Measurements from ENCODE around the gene CHAF1A. TPM values are rescaled to one million over a fixed set of nuclear protein-coding genes. Genes with fewer than 3 reads are reported as not detected.

The CHAF1A gene
- total RNA-seq, 3 donors from 2014 or later (not counting 1 experiment from before 2014, with no cell fraction given), result 34.4 to 40.8 (median 35.2) TPM

DNA sequence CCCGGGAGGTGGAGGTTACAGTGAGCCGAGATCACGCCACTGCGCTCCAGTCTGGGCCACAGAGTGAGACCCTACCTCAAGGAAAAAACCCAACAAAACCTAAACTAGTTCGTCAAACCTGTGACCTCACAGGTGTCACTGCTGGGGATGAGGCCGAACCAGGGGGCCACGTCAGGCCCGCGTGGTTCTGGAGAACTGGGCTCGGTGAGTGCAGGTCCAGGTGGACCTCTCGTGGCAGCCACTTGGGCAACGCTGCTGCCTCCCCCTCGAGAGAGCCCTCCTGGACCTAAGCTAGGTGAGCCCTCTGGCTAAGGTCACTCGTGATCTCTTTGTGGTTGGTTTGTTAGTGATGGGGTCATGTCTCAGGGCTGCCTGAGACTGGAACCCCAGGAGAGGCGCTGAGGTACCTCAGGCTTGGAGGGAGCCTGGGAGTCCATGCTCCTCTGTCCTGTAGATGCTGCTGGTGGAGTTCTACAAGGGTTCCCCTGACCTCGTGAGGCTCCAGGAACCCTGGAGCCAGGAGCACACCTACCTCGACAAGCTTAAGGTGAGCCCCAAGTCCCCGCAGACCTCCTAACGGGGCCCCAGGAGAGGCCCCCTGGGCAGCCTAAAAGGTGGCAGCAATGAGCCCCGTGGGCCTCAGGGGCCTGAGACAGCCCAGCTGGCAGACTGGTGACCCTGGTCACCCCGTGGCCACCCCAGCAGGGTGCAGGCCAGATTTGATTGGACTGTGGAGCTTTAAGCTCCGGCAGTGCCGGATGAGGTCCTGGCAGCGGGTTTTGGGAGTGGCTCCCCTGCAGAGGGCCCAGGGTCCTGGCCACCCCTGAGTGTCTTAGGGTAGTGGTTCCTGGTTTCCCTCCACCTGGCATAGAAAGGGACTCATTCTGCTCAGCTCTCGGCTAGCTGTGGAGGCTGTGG, 43.5 kb upstream of the CHAF1A start:
- Mint-ChIP-seq H3K36me3 (no peaks in the 10 kb centered on the region), H3K27me3 (ENCODE audit: low read depth in 2 of 2) (no peaks in the 10 kb centered on the region), H3K4me1 (no peaks in the 10 kb centered on the region), H3K9me3 (no peaks in the 10 kb centered on the region), H3K27ac (peak overlapping the region in 1 of 2 donors; percentile 20), H3K4me3 (no peak overlapping the region)
- WGBS (ENCODE audit: insufficient coverage), result 95% methylated on average over 25 of the region's 25 CpGs
- DNase-seq (no peak), ATAC-seq (no peak)
- H3K4me1 ChIP-seq (ENCODE audit: control insufficient read depth, insufficient read depth, low read length), result no peaks in the 10 kb centered on the region
- TF ChIP-seq CTCF (IDR thresholded peaks at IDR 0.05), result no peak
- H3K36me3 ChIP-seq (ENCODE audit: control insufficient read depth, insufficient read depth, low read length), result peaks cover 45% of the 10 kb centered on the region
- intact Hi-C loops (cut with micrococcal nuclease), result no loop called here
- H3K27me3 ChIP-seq (ENCODE audit: control insufficient read depth, insufficient read depth, low read length), result no peaks in the 10 kb centered on the region
- H3K27ac ChIP-seq (ENCODE audit: low read length), result no peak overlapping the region
- no peak overlapping the region for H3K4me3 ChIP-seq (ENCODE audit: low read length)
- H3K9me3 ChIP-seq (ENCODE audit: control insufficient read depth, insufficient read depth, low read length), result no peaks in the 10 kb centered on the region

DNA sequence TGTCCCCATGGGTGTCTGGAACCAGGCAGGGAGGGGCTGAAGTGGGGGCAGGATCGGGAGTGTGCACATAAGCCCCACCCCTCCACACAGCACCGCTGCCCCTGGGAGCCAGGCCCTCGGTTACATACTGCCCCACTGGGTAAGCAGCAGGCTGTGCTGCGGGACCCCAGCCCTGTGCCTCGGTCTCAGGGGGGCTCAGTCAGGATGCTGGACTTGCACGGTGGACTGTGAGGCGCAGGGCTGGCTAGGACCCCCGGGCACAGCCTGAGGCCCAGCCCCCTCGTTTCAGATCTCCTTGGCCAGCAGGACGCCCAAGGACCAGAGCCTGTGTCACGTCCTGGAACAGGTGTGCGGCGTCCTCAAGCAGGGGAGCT, 42.8 kb upstream of the CHAF1A start:
- TF ChIP-seq CTCF (IDR thresholded peaks at IDR 0.05), result no peak
- Histone ChIP-seq H3K4me1 (ENCODE audit: control insufficient read depth, insufficient read depth, low read length) (no peaks in the 10 kb centered on the region), H3K27me3 (ENCODE audit: control insufficient read depth, insufficient read depth, low read length) (no peaks in the 10 kb centered on the region), H3K36me3 (ENCODE audit: control insufficient read depth, insufficient read depth, low read length) (peaks cover 43% of the 10 kb centered on the region), H3K9me3 (ENCODE audit: control insufficient read depth, insufficient read depth, low read length) (no peaks in the 10 kb centered on the region), H3K27ac (ENCODE audit: low read length) (no peak overlapping the region), H3K4me3 (ENCODE audit: low read length) (no peak overlapping the region)
- H3K36me3 Mint-ChIP-seq, result no peaks in the 10 kb centered on the region
- H3K27me3 Mint-ChIP-seq (ENCODE audit: low read depth in 2 of 2), result no peaks in the 10 kb centered on the region
- no peak overlapping the region for H3K4me3 Mint-ChIP-seq
- H3K27ac Mint-ChIP-seq, result no peak overlapping the region
- DNase-seq, result no peak
- ATAC-seq, result no peak
- no peaks in the 10 kb centered on the region for H3K9me3 Mint-ChIP-seq
- intact Hi-C loops (cut with micrococcal nuclease), result no loop called here
- 91% methylated on average over 13 of the region's 13 CpGs for WGBS (ENCODE audit: insufficient coverage)
- no peaks in the 10 kb centered on the region for H3K4me1 Mint-ChIP-seq

DNA sequence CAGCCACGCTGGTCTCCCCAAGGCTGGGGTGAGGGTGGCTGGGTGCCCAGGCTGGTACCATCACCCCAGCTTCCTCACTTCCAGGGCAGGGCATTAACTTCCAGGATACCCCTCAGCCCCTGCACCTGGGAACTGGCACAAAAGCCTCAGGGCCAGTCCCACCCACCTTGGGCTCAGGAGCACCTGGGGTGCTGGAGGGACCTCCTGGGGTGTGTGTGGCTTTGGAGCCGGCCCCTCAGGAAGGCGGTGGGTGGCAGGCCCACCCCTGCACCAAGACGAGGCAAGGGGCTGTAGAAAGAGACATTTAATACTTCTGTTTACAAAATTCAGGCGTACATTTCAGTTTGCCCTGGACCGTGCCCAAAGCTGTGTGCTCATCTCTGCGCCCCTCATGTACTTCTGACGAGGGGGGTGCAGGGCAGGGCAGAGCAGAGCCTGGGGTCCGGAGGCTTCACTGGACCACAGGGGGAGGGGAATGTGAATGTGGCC, 42.3 kb upstream of the CHAF1A start:
- Histone ChIP-seq H3K4me1 (ENCODE audit: control insufficient read depth, insufficient read depth, low read length) (no peaks in the 10 kb centered on the region), H3K4me3 (ENCODE audit: low read length) (no peak overlapping the region), H3K27me3 (ENCODE audit: control insufficient read depth, insufficient read depth, low read length) (no peaks in the 10 kb centered on the region), H3K27ac (ENCODE audit: low read length) (no peak overlapping the region), H3K9me3 (ENCODE audit: control insufficient read depth, insufficient read depth, low read length) (no peaks in the 10 kb centered on the region), H3K36me3 (ENCODE audit: control insufficient read depth, insufficient read depth, low read length) (peaks cover 42% of the 10 kb centered on the region)
- peak overlapping the region; percentile 31 to 49 for H3K27ac Mint-ChIP-seq
- no peaks in the 10 kb centered on the region for H3K9me3 Mint-ChIP-seq
- 89% methylated on average over 9 of the region's 9 CpGs for WGBS (ENCODE audit: insufficient coverage)
- ATAC-seq (no peak), DNase-seq (no peak)
- intact Hi-C loops (cut with micrococcal nuclease), result no loop called here
- H3K4me1 Mint-ChIP-seq, result no peaks in the 10 kb centered on the region
- H3K4me3 Mint-ChIP-seq, result no peak overlapping the region
- no peak for TF ChIP-seq CTCF (IDR thresholded peaks at IDR 0.05)
- H3K36me3 Mint-ChIP-seq, result no peaks in the 10 kb centered on the region
- no peaks in the 10 kb centered on the region for H3K27me3 Mint-ChIP-seq (ENCODE audit: low read depth in 2 of 2)

Data from natural killer cell (primary cell).